Neural crest cell (in vitro differentiated cells): Measurements from ENCODE around the gene MAP2K1. TPM values are rescaled to one million over a fixed set of nuclear protein-coding genes. Genes with fewer than 3 reads are reported as not detected.

Experiments
- DNase-seq: peaks from one replicate; pipeline ENCODE4 v3.0.0; 2021; ENCODE audit warnings: low read depth, mixed read lengths, low spot score
- H3K27ac Mint-ChIP-seq: one replicate; pipeline ENCODE4 v1.8.0; 2021; ENCODE audit warnings: mild to moderate bottlenecking, mixed read lengths; ENCODE audit not compliant: unreplicated experiment
- H3K27me3 Mint-ChIP-seq: 2 replicates; pipeline ENCODE4 v1.8.0; 2021; ENCODE audit warnings: low read depth, mild to moderate bottlenecking, mixed read lengths
- H3K36me3 Mint-ChIP-seq: 2 replicates; pipeline ENCODE4 v1.8.0; 2021; ENCODE audit warnings: low read depth, mild to moderate bottlenecking, mixed read lengths
- H3K4me1 Mint-ChIP-seq: 2 replicates; pipeline ENCODE4 v1.8.0; 2021; ENCODE audit warnings: mixed read lengths
- H3K4me3 Mint-ChIP-seq: one replicate; pipeline ENCODE4 v1.8.0; 2021; ENCODE audit warnings: mild to moderate bottlenecking, mixed read lengths
- H3K9me3 Mint-ChIP-seq: 2 replicates; pipeline ENCODE4 v1.8.0; 2021; ENCODE audit warnings: mixed read lengths
- microRNA-seq: library from miRNA; unstranded; fragments of <30 nt; microRNA quantifications from one replicate; pipeline ENCODE4, GENCODE V29; 2020
- total RNA-seq: library from RNA; stranded (reverse); gene quantifications from 2 replicates; pipeline ENCODE4 v1.2.1, GENCODE V29; 2021
- TF ChIP-seq, protein P1 (sequence below): fragments of 200-600 bp; sonication (generic); conservative IDR thresholded peaks from 2 replicates; pipeline ENCODE4 v1.5.0; 2021; ENCODE audit warnings: antibody characterized with exemption, mild to moderate bottlenecking

Gene MAP2K1
- total RNA-seq, 1 donor from 2014 or later, result 43.3 TPM

- DNase-seq, result no peak
- Mint-ChIP-seq H3K4me3 (no peak overlapping the region), H3K27me3 (no peaks in the 10 kb centered on the region), H3K9me3 (no peaks in the 10 kb centered on the region), H3K36me3 (peaks cover 6% of the 10 kb centered on the region), H3K4me1 (no peaks in the 10 kb centered on the region), H3K27ac (no peak overlapping the region)
- TF ChIP-seq, protein P1, sequence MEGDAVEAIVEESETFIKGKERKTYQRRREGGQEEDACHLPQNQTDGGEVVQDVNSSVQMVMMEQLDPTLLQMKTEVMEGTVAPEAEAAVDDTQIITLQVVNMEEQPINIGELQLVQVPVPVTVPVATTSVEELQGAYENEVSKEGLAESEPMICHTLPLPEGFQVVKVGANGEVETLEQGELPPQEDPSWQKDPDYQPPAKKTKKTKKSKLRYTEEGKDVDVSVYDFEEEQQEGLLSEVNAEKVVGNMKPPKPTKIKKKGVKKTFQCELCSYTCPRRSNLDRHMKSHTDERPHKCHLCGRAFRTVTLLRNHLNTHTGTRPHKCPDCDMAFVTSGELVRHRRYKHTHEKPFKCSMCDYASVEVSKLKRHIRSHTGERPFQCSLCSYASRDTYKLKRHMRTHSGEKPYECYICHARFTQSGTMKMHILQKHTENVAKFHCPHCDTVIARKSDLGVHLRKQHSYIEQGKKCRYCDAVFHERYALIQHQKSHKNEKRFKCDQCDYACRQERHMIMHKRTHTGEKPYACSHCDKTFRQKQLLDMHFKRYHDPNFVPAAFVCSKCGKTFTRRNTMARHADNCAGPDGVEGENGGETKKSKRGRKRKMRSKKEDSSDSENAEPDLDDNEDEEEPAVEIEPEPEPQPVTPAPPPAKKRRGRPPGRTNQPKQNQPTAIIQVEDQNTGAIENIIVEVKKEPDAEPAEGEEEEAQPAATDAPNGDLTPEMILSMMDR, result no peak
These were observed 129.2 kb downstream of the MAP2K1 start for GRCh38 chr15:66515901-66516322.

- TF ChIP-seq, protein P1, result no peak
- Mint-ChIP-seq H3K4me3 (no peak overlapping the region), H3K36me3 (peaks cover 1% of the 10 kb centered on the region), H3K4me1 (no peaks in the 10 kb centered on the region), H3K27me3 (no peaks in the 10 kb centered on the region), H3K27ac (no peak overlapping the region), H3K9me3 (no peaks in the 10 kb centered on the region)
- DNase-seq, result no peak
These were observed 137.2 kb downstream of the MAP2K1 start for GRCh38 chr15:66523926-66524325.

- no peak for DNase-seq
- Mint-ChIP-seq H3K27ac (no peak overlapping the region), H3K36me3 (no peaks in the 10 kb centered on the region), H3K4me1 (no peaks in the 10 kb centered on the region), H3K27me3 (no peaks in the 10 kb centered on the region), H3K9me3 (no peaks in the 10 kb centered on the region), H3K4me3 (no peak overlapping the region)
- TF ChIP-seq, protein P1, result no peak
These were observed 138.1 kb downstream of the MAP2K1 start for GRCh38 chr15:66524838-66525237.

GRCh38 chr15:66535056-66535455, 148.3 kb downstream of the MAP2K1 start:
- Mint-ChIP-seq H3K27ac (peak overlapping the region; percentile 64), H3K4me3 (no peak overlapping the region), H3K36me3 (peaks cover 6% of the 10 kb centered on the region), H3K27me3 (no peaks in the 10 kb centered on the region), H3K9me3 (no peaks in the 10 kb centered on the region), H3K4me1 (no peaks in the 10 kb centered on the region)
- TF ChIP-seq, protein P1, result no peak
- no peak for DNase-seq

Small RNA genes within 50 kb of the gene (microRNA-seq; reads per million reads assigned to microRNA genes)
- not detected for gene MIR4512

Other genes with a start within 250 kb of the MAP2K1 start
- 0.49 and 1.0 TPM in 2 replicates for gene MEGF11, start 133.2 kb upstream of the MAP2K1 start, total RNA-seq
- gene DIS3L, start 93.3 kb upstream of the MAP2K1 start, total RNA-seq, result 56.3 and 57.8 TPM in 2 replicates
- 23.4 and 23.7 TPM in 2 replicates for gene TIPIN, start 30.2 kb upstream of the MAP2K1 start, total RNA-seq
- 22.9 and 23.3 TPM in 2 replicates for gene SNAPC5, start 110.8 kb downstream of the MAP2K1 start, total RNA-seq
- 3,194 and 3,277 TPM in 2 replicates for gene RPL4, start 117.9 kb downstream of the MAP2K1 start, total RNA-seq
- 30.9 and 32.1 TPM in 2 replicates for gene ZWILCH, start 118.4 kb downstream of the MAP2K1 start, total RNA-seq
- 2.1 and 2.7 TPM in 2 replicates for gene LCTL, start 179.1 kb downstream of the MAP2K1 start, total RNA-seq